GM06990 (cell line): Measurements from ENCODE around the gene DNAH8.

Experiments used
- DNase-seq: peaks from one replicate; pipeline ENCODE4 v3.0.0-alpha.2; 2011; ENCODE audit not compliant: insufficient read length; ENCODE audit errors: extremely low read depth
- H3K27me3 ChIP-seq: replicated peaks from 2 replicates; pipeline ENCODE4 v1.6.0; 2011; ENCODE audit warnings: low read length; ENCODE audit not compliant: control insufficient read depth, insufficient read depth
- H3K36me3 ChIP-seq: 2 replicates; pipeline ENCODE4 v1.5.1; 2011; ENCODE audit warnings: low read length; ENCODE audit not compliant: control insufficient read depth, insufficient read depth
- H3K4me3 ChIP-seq: replicated peaks from 2 replicates; pipeline ENCODE4 v1.5.1; 2011; ENCODE audit warnings: low read depth, mild to moderate bottlenecking, control low read depth, low read length
- CTCF ChIP-seq: IDR thresholded peaks from 2 replicates; pipeline ENCODE4 v1.5.1; 2011; ENCODE audit warnings: low read length, control low read depth, mild to moderate bottlenecking, inconsistent platforms; ENCODE audit not compliant: insufficient read depth, poor library complexity, severe bottlenecking

The DNAH8 gene

DNA sequence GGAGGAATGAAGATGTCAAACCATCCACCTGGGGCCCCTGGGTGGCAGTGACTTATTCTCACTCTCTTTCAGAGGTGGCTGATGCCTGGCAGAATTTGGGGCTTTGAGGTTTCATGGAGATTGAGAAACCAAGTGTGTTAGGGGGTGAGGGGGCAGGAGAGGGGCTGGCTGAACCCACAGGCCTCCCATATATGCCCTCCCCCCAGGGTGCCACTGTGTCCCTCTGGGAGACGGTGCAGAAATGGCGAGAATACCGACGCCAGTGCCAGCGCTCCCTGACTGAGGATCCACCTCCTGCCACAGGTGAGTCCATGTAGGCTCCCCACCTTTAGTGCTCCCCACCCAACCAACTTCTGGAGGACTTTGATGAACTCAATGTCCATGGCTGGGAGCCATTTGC is 341.1 kb downstream of the DNAH8 start:
- no peak for TF ChIP-seq CTCF
- Histone ChIP-seq H3K36me3 (no peaks in the 10 kb centered on the region), H3K4me3 (no peak overlapping the region), H3K27me3 (no peaks in the 10 kb centered on the region; the same call in 1 of the 2 replicates)
- DNase-seq = no peak

DNA sequence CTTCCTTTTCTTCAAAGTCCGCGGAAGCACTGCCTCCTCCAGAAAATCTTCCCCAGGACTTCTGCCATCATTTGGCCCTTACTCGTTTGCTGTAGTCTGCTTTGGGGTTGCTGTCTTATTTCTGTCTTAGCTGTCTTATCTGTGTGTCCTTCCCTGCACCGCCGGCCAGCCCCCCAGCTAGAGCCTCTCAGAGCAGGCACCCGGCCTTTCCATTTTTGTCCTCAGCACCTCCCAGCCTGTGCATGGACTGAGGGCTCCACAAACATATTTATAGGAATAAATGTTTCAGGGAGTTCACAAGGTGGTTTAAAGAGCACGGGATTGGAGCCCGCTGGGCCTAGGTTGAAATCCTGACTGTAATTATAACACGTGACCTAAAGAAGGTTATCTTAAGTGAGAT is 341.6 kb downstream of the DNAH8 start:
- Histone ChIP-seq H3K4me3 (no peak overlapping the region), H3K27me3 (no peaks in the 10 kb centered on the region; the same call in 1 of the 2 replicates), H3K36me3 (no peaks in the 10 kb centered on the region)
- TF ChIP-seq CTCF = no peak
- DNase-seq = no peak

GRCh38 chr6:39057251-39058155 is 342.4 kb downstream of the DNAH8 start:
- no peak for DNase-seq
- Histone ChIP-seq H3K4me3 (no peak overlapping the region), H3K27me3 (no peaks in the 10 kb centered on the region; the same call in 1 of the 2 replicates), H3K36me3 (no peaks in the 10 kb centered on the region)
- TF ChIP-seq CTCF = no peak

DNA sequence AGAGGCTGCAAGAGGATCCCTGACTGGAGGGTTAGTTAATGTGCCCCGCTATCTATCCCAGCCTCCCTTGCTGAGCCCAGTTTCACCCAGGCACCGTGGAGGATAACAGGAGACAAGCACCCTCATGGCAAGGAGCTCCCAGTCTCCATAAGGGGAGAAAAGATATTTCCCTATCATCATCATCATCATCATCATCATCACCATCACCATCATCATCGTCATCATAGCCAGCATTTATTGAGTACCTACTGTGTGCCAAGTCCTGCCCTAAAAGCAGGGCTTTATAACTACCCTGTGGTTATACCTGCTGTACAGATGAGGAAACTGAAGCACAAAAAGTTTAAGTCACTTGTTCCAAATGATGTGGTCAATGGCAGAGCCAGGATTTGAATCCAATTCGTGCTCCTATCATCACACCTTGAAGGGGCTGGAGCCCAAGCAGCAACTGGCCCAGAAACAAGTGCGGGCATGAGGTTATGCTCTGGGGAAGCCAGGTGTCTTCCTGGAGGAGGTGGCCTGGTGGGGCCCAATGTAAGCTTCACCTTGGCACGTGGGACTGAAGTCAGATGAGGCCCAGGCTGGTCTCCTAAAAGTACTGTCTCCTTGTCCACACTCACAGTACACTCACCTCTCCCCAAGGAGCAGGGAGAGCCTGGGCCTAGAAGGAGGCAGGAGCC is 343.5 kb downstream of the DNAH8 start:
- Histone ChIP-seq H3K36me3 (no peaks in the 10 kb centered on the region), H3K4me3 (no peak overlapping the region), H3K27me3 (no peaks in the 10 kb centered on the region; the same call in 1 of the 2 replicates)
- no peak for TF ChIP-seq CTCF
- DNase-seq = no peak

GRCh38 chr6:39059496-39060310 is 344.6 kb downstream of the DNAH8 start:
- Histone ChIP-seq H3K36me3 (no peaks in the 10 kb centered on the region), H3K27me3 (no peaks in the 10 kb centered on the region; the same call in 1 of the 2 replicates), H3K4me3 (no peak overlapping the region)
- TF ChIP-seq CTCF = no peak
- no peak for DNase-seq
